ENCODE data around the gene GATA1. TPM values are rescaled to one million over a fixed set of nuclear protein-coding genes. Genes with fewer than 3 reads are reported as not detected.

Gene GATA1
- total RNA-seq, 1 experiment from 2014 or later = not detected

DNA sequence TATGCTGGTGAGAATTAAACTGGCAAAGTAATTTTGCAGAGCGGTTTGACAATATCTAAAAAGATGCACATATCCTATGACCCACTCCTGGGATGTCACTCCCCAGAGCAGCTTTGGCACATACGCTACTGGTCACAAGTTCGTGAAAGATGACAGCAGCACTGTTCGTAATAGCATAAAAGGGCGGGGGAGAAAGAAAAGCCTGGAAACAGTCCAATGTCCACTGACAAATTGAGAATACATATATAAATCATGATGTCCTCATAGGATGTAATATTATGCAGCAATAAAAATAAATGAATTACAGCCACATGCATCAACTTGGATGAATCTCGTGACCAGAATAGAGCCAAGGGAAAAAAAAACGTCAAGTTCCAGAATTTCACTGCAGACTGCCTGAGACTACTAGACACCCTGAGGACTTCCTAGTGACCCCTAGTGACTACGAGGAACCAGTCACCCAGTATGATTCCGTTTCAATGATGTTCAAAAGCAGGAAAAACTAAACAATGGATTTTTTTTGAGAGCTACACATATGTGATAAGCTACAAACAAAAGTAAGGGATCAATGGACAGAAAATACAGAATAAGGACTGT is 47.2 kb downstream of the GATA1 start:
- H3K36me3 ChIP-seq (replicated peaks; ENCODE audit: control insufficient read depth, insufficient read depth, low read length) = no peaks in the 10 kb centered on the region
- H3K4me3 ChIP-seq (ENCODE audit: insufficient read depth, low read depth, low read length) = no peak overlapping the region
- no peak for DNase-seq
- peaks cover 55% of the 10 kb centered on the region for H3K27me3 ChIP-seq (ENCODE audit: control insufficient read depth, insufficient read depth, low read length)

DNA sequence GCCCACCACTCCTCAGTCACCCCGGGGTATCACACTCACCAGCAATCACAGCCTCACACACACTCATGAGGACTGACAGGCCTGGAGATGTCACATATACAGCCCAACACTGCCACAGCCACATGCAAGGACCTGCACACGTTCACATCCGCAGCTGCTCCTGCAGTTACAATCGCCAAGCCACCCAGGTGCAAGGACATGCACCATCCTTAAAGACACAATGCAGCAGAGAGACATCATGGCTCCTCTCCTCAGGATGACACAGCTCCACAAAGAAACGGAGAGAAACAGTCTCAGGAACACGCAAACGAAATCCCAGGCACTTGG is 48.0 kb downstream of the GATA1 start:
- DNase-seq = no peak
- H3K4me3 ChIP-seq (ENCODE audit: insufficient read depth, low read depth, low read length) = 0 out of 2 replicates have a peak overlapping the region, but pooled peaks have one; percentile 1
- H3K36me3 ChIP-seq (replicated peaks; ENCODE audit: control insufficient read depth, insufficient read depth, low read length) = no peaks in the 10 kb centered on the region
- H3K27me3 ChIP-seq (ENCODE audit: control insufficient read depth, insufficient read depth, low read length) = peaks cover 55% of the 10 kb centered on the region

DNA sequence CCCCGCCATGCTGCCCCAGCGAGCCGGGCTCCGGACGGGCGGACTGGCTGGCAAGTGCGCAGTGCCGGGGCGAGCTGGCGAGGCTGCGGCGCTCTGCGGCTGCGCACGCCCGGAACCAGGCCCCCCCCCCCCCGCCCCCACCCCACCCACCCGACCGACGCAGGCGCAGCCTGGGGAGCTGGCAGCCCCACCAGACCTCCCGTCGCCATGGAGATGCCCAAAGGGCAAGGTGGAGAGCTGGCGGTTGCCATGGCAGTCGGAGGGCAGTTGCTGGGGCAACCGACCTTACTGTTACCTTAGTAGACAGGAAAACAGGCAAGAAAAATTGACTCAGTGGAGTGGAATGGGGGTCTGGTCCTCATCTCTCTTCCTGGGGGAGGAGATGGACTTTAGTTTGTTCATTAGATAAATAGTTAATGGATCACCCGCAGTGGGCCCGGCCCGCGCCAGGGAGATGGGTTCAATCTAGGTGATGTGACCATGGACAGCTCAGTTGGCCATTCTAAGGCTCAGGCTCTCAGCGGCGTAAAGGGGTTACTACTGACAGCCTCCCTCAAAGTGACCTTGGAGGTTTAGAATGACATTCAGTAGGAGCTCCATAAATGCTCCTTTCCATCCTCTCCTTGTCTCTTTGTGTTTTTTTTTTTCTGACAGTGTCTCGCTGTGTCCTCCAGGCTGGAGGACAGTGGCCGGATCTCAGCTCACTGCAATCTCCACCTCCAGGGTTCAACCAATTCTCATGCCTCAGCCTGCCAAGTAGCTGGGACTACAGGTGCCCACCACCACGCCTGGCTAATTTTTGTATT is 49.3 kb downstream of the GATA1 start, which contains the start of gene PCSK1N:
Gene PCSK1N (minus strand): TSS at position 87 of the 806 bp plus-strand sequence. CDS start 78 bp downstream, at position 9.
- DNase-seq = peak; percentile 85
- Histone ChIP-seq H3K27me3 (ENCODE audit: control insufficient read depth, insufficient read depth, low read length) (peaks cover 52% of the 10 kb centered on the region), H3K36me3 (replicated peaks; ENCODE audit: control insufficient read depth, insufficient read depth, low read length) (no peaks in the 10 kb centered on the region), H3K4me3 (ENCODE audit: insufficient read depth, low read depth, low read length) (peak within 1 kb of the TSS; percentile 34)

DNA sequence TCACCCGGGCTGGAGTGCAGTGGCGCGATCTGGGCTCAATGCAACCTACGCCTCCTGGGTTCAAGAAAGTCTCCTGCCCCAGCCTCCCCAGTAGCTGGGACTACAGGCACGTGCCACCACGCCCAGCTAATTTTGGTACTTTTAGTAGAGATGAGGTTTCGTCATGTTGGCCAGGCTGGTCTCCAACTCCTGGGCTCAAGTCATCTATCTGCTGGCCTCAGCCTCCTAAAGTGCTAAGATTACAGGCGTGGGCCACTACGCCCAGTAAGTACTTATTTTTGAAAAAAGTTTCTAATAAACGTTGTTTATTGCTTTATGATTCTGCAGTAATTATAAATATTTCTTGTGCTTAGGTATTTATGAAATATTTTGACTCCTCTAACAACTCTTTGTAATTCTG is 53.3 kb downstream of the GATA1 start:
- DNase-seq = no peak
- Histone ChIP-seq H3K27me3 (ENCODE audit: control insufficient read depth, insufficient read depth, low read length) (peaks cover 13% of the 10 kb centered on the region), H3K36me3 (replicated peaks; ENCODE audit: control insufficient read depth, insufficient read depth, low read length) (no peaks in the 10 kb centered on the region), H3K4me3 (ENCODE audit: insufficient read depth, low read depth, low read length) (no peak overlapping the region)

Other genes with a start within 250 kb of the GATA1 start
- gene TBC1D25, start 246.9 kb upstream of the GATA1 start, total RNA-seq (2014; rRNA removed; shearing (Covaris generic)) = 4.0 and 6.5 TPM in 2 replicates
- 112 and 116 TPM in 2 replicates for gene RBM3, start 212.1 kb upstream of the GATA1 start, total RNA-seq (2014; rRNA removed; shearing (Covaris generic))
- 24.3 and 55.1 TPM in 2 replicates for gene WDR13, start 189.1 kb upstream of the GATA1 start, total RNA-seq (2014; rRNA removed; shearing (Covaris generic))
- 0.67 and 0.69 TPM in 2 replicates for gene WAS, start 102.8 kb upstream of the GATA1 start, total RNA-seq (2014; rRNA removed; shearing (Covaris generic))
- 19.6 and 20.4 TPM in 2 replicates for gene SUV39H1, start 89.9 kb upstream of the GATA1 start, total RNA-seq (2014; rRNA removed; shearing (Covaris generic))
- gene GLOD5, start 24.8 kb upstream of the GATA1 start, total RNA-seq (2014; rRNA removed; shearing (Covaris generic)) = not detected in 2 replicates
- gene HDAC6, start 15.5 kb downstream of the GATA1 start, total RNA-seq (2014; rRNA removed; shearing (Covaris generic)) = 52.4 and 54.8 TPM in 2 replicates
- 0.21 TPM in 1 of 2 replicates, not detected in the other for gene ERAS, start 39.9 kb downstream of the GATA1 start, total RNA-seq (2014; rRNA removed; shearing (Covaris generic))
- 0.59 and 1.6 TPM in 2 replicates for gene PCSK1N, start 49.0 kb downstream of the GATA1 start, total RNA-seq (2014; rRNA removed; shearing (Covaris generic))
- gene TIMM17B, start 111.2 kb downstream of the GATA1 start, total RNA-seq (2014; rRNA removed; shearing (Covaris generic)) = 129 and 157 TPM in 2 replicates
- 30.2 and 39.8 TPM in 2 replicates for gene PQBP1, start 111.3 kb downstream of the GATA1 start, total RNA-seq (2014; rRNA removed; shearing (Covaris generic))
- gene SLC35A2, start 125.1 kb downstream of the GATA1 start, total RNA-seq (2014; rRNA removed; shearing (Covaris generic)) = 12.0 and 12.3 TPM in 2 replicates
- gene PIM2, start 132.4 kb downstream of the GATA1 start, total RNA-seq (2014; rRNA removed; shearing (Covaris generic)) = 161 and 207 TPM in 2 replicates
- gene OTUD5, start 171.0 kb downstream of the GATA1 start, total RNA-seq (2014; rRNA removed; shearing (Covaris generic)) = 32.6 and 35.1 TPM in 2 replicates
- 0.76 and 1.00 TPM in 2 replicates for gene KCND1, start 185.3 kb downstream of the GATA1 start, total RNA-seq (2014; rRNA removed; shearing (Covaris generic))
- 19.9 and 23.7 TPM in 2 replicates for gene GRIPAP1, start 215.7 kb downstream of the GATA1 start, total RNA-seq (2014; rRNA removed; shearing (Covaris generic))